ENCODE results near the gene PRKCA. TPM values are rescaled to one million over a fixed set of nuclear protein-coding genes. Genes with fewer than 3 reads are reported as not detected.
A peak's percentile ranks its signal among the peaks of the same experiment; 100 is the strongest.
"Not testable (repeated sequence)": the region's sequence is repeated elsewhere in the genome, so short reads cannot be mapped to it uniquely, and the experiment has no call there.

Gene PRKCA
- total RNA-seq, 1 donor from 2014 or later: 29.0 TPM

GRCh38 chr17:66338937-66339336, 36.5 kb downstream of the PRKCA start:
- TF ChIP-seq, protein P1, sequence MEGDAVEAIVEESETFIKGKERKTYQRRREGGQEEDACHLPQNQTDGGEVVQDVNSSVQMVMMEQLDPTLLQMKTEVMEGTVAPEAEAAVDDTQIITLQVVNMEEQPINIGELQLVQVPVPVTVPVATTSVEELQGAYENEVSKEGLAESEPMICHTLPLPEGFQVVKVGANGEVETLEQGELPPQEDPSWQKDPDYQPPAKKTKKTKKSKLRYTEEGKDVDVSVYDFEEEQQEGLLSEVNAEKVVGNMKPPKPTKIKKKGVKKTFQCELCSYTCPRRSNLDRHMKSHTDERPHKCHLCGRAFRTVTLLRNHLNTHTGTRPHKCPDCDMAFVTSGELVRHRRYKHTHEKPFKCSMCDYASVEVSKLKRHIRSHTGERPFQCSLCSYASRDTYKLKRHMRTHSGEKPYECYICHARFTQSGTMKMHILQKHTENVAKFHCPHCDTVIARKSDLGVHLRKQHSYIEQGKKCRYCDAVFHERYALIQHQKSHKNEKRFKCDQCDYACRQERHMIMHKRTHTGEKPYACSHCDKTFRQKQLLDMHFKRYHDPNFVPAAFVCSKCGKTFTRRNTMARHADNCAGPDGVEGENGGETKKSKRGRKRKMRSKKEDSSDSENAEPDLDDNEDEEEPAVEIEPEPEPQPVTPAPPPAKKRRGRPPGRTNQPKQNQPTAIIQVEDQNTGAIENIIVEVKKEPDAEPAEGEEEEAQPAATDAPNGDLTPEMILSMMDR (IDR thresholded peaks at IDR 0.05): no peak
- intact Hi-C loops (cut with DNase I): no loop called here
- ATAC-seq: no peak
- Histone ChIP-seq H3K27me3 (ENCODE audit: low read depth) (no peaks in the 10 kb centered on the region), H3K27ac (no peak overlapping the region), H3K9me3 (no peaks in the 10 kb centered on the region), H3K36me3 (no peaks in the 10 kb centered on the region), H3K4me1 (peaks cover 12% of the 10 kb centered on the region), H3K4me3 (no peak overlapping the region)
- DNase-seq: no peak

DNA sequence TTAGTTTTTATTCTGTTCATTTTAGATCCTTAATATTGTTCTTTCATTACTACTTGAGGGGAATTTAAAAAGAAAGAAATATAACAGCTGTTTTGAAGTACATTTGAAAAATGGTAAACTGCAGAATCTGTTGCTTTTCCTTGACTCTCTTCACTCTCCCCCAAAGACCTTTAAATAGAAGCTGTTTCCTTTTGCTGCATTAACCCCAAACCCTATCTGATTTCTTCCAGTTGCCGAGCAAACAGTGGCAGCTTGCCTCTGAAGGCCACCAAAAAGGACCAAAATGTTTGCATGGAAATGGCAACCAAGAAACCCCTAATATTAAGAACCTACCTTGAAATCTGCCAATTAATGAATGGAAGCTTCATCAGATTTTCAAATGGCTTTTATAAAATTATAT, 37.1 kb downstream of the PRKCA start:
- TF ChIP-seq, protein P1 (IDR thresholded peaks at IDR 0.05): no peak
- no peak for DNase-seq

DNA sequence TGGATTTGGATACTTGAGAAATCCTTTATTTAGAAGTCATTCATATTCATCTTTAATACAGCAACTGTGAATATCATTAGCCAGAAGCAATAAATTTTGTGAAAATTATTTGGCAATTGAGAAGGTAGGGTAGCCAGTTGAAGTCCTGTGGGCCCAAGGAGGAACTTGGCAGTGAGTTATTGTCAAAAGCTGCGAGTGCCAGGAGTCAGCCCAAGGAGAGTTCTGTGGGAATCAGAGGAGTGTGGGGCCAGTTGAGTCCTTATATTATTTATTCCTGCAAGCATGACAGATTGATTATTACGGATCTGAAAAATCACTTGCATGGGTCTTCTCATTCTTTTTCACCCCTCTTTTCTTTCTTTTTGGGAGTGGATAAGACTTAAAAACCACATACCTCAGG, 38.3 kb downstream of the PRKCA start:
- intact Hi-C loops (cut with DNase I): no loop called here
- H3K27ac ChIP-seq: no peak overlapping the region

More for the DNA sequence above, 37.1 kb downstream of the PRKCA start:
- Histone ChIP-seq H3K4me3 (no peak overlapping the region), H3K36me3 (no peaks in the 10 kb centered on the region), H3K27me3 (ENCODE audit: low read depth) (no peaks in the 10 kb centered on the region), H3K9me3 (no peaks in the 10 kb centered on the region), H3K4me1 (peaks cover 12% of the 10 kb centered on the region), H3K27ac (no peak overlapping the region)
- intact Hi-C loops (cut with DNase I): no loop called here
- no peak for ATAC-seq

GRCh38 chr17:66341462-66341861, 39.0 kb downstream of the PRKCA start:
- ATAC-seq (peak in 1 of 2 donors; percentile 70), DNase-seq (no peak)
- TF ChIP-seq, protein P1 (IDR thresholded peaks at IDR 0.05): no peak
- Histone ChIP-seq H3K27ac (no peak overlapping the region), H3K27me3 (ENCODE audit: low read depth) (no peaks in the 10 kb centered on the region), H3K4me1 (peaks cover 12% of the 10 kb centered on the region), H3K4me3 (no peak overlapping the region), H3K36me3 (no peaks in the 10 kb centered on the region), H3K9me3 (no peaks in the 10 kb centered on the region)
- intact Hi-C loops (cut with DNase I): no loop called here

More for the DNA sequence above, 38.3 kb downstream of the PRKCA start:
- Histone ChIP-seq H3K9me3 (no peaks in the 10 kb centered on the region), H3K4me3 (no peak overlapping the region), H3K36me3 (no peaks in the 10 kb centered on the region), H3K27me3 (ENCODE audit: low read depth) (no peaks in the 10 kb centered on the region), H3K4me1 (peaks cover 12% of the 10 kb centered on the region)
- ATAC-seq: no peak
- TF ChIP-seq, protein P1 (IDR thresholded peaks at IDR 0.05): no peak
- no peak for DNase-seq

DNA sequence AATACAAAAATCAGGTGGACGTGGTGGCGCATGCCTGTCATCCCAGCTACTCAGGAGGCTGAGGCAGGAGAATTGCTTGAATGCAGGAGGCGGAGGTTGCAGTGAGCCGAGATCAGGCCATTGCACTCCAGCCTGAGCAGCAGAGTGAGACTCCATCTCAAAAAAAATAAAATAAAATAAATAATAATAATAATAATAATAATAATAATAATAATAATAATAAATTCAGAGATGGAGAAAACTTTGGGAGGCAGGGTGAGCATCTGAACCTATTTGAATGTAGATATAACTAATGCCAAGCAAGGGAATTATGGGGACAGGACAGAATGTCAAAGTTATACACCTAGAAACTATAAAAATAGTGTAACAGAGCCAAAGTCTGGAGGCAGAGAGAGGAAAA, 39.9 kb downstream of the PRKCA start:
- H3K4me1 ChIP-seq: peaks cover 12% of the 10 kb centered on the region
- H3K9me3 ChIP-seq; H3K27ac ChIP-seq; DNase-seq; H3K36me3 ChIP-seq; H3K27me3 ChIP-seq (ENCODE audit: low read depth); ATAC-seq; H3K4me3 ChIP-seq; intact Hi-C loops (cut with DNase I): not testable (repeated sequence)

GRCh38 chr17:66343531-66344078, 41.2 kb downstream of the PRKCA start:
- Histone ChIP-seq H3K27me3 (ENCODE audit: low read depth) (no peaks in the 10 kb centered on the region), H3K27ac (no peak overlapping the region), H3K36me3 (no peaks in the 10 kb centered on the region), H3K4me1 (peaks cover 8% of the 10 kb centered on the region), H3K4me3 (no peak overlapping the region), H3K9me3 (no peaks in the 10 kb centered on the region)
- no peak for ATAC-seq
- no peak for DNase-seq
- intact Hi-C loops (cut with DNase I): no loop called here
- TF ChIP-seq, protein P1 (IDR thresholded peaks at IDR 0.05): no peak
